Choroid plexus epithelial cell (primary cell): Measurements from ENCODE around the gene SOCS1.
"Not testable (repeated sequence)": the region's sequence is repeated elsewhere in the genome, so short reads cannot be mapped to it uniquely, and the experiment has no call there.

Experiments used
- DNase-seq: peaks from one replicate; pipeline ENCODE4 v3.0.0-alpha.2; 2010; ENCODE audit warnings: low read depth
- H3K4me3 ChIP-seq: 2 replicates; pipeline ENCODE4 v1.5.1; 2011; ENCODE audit warnings: low read depth, mild to moderate bottlenecking, control low read depth, low read length, moderate library complexity
- CTCF ChIP-seq: conservative IDR thresholded peaks from 2 replicates; pipeline ENCODE4 v1.5.1; 2011; ENCODE audit warnings: low read depth, mild to moderate bottlenecking, control low read depth, inconsistent platforms, low read length, moderate library complexity

SOCS1 gene

GRCh38 chr16:11291091-11291703 is 35.2 kb upstream of the SOCS1 start:
- H3K4me3 ChIP-seq = no peak overlapping the region
- TF ChIP-seq CTCF = no peak
- DNase-seq = no peak

DNA sequence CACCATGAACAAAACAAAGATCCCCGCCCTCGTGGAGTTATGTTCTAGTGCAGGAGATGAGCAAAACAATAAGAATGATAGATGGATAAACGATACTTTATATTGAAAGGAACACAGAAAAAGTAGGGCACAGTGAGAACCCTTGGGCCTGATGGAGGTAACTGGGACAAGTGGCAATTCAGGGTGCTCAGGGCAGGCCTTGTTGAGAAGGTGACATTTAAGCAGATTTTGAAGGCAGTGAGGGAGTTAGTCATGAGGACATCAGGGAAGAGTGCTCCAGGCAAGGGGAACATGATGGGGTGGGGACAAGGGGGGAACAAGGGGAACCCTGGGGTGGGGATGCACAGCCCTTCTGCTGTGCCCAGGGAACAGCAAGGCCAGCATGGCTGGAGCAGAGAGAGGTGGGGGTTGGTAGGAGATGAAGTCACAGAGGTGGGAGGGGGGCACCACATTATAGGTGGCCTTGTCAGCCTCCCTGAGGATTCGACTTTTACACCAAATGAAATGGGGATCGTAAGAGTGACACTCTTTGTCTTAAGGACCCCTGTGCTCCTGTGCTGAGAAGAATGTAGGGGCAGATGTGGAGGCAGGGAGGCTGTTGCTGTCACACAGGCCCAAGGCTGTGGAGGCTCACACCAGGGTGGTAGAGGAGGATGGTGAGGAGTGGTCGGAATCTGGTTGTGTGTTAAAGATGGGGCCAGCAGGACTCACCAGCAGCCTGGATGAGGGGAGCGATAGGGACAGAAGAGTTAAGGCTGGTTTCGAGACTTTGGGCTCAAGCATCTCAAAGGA is 34.3 kb upstream of the SOCS1 start:
- DNase-seq = no peak

GRCh38 chr16:11289696-11290095 is 33.7 kb upstream of the SOCS1 start:
- H3K4me3 ChIP-seq, DNase-seq: not testable (repeated sequence)

More for the DNA sequence above, 34.3 kb upstream of the SOCS1 start:
- no peak for TF ChIP-seq CTCF
- no peak overlapping the region for H3K4me3 ChIP-seq

GRCh38 chr16:11289202-11289601 is 33.2 kb upstream of the SOCS1 start:
- H3K4me3 ChIP-seq = no peak overlapping the region
- no peak for TF ChIP-seq CTCF
- no peak for DNase-seq

DNA sequence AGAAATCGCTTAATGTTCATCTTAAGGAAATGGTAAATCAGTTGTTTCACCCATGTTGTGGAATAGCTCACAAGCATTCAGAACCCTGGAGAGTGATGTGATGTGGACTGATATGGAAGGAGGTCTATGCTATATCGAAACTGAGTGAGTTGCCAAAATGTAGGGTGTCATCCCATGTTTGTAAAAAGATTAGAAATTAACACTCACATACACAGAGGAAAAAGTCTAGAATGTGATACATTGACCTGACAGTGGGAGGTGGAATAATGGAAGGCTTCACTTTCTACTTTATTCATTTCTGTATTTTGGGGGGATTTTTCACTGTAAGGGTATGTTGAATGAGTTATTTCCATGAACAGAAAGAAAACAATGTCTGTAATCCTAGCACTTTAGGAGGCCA is 29.8 kb upstream of the SOCS1 start:
- TF ChIP-seq CTCF = no peak
- no peak for DNase-seq
- H3K4me3 ChIP-seq = no peak overlapping the region

GRCh38 chr16:11283820-11284248 is 27.8 kb upstream of the SOCS1 start:
- peak; percentile 15 for DNase-seq

More at GRCh38 chr16:11283820-11284248, 27.8 kb upstream of the SOCS1 start:
- no peak overlapping the region for H3K4me3 ChIP-seq
- TF ChIP-seq CTCF = no peak
